ENCODE data around the gene GCH1.
"Not testable (repeated sequence)": the region's sequence is repeated elsewhere in the genome, so short reads cannot be mapped to it uniquely, and the experiment has no call there.

GCH1 gene, protein sequence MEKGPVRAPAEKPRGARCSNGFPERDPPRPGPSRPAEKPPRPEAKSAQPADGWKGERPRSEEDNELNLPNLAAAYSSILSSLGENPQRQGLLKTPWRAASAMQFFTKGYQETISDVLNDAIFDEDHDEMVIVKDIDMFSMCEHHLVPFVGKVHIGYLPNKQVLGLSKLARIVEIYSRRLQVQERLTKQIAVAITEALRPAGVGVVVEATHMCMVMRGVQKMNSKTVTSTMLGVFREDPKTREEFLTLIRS

GRCh38 chr14:54902521-54903420 is at the start of gene GCH1:
Gene GCH1, minus strand, starts transcription at chr14:54902826. Its CDS starts 163 bp downstream, at chr14:54902663.
- peak; percentile 70 to 76 for DNase-seq

- DNase-seq: no peak
These were observed 44.6 kb upstream of the GCH1 start for GRCh38 chr14:54947230-54947629.

DNA sequence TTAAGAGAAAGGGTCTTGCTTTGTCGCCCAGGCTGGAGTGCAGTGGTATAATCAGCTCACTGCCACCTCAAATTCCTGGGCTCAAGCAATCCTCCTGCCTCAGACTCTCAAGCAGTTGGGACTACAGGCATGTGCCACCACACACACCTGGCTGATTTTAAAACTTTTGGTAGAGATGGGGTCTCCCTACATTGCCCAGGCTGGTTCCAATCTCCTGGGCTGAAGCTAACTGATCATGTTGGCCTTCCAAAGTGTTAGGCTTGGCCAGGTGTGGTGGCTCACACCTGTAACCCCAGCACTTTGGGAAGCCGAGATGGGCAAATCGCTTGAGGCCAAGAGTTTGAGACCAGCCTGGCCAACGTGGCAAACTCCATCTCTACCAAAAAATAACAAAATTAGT is 43.9 kb upstream of the GCH1 start:
- no peak for DNase-seq

GRCh38 chr14:54944737-54945391 is 42.2 kb upstream of the GCH1 start:
- no peak for DNase-seq

DNA sequence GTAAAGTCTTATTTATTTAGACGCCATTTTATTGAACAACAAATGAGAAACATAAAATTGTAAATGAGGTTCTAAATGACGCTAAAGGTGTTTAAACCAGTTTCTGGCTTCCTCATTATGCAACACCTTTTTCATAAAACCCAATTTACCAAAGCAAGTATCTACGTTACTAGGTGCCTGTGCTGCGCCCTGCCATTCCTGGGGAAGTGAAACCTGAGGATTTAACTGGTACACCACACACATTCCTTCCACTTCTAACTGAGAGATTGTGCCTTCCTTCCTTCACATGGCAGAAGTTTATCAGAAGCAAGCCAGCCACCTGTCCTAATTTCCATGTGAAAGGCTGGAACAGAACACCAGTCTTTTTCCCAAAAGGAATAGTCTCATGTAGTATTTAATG is 40.3 kb upstream of the GCH1 start:
- DNase-seq: no peak

GRCh38 chr14:54936816-54937215 is 34.2 kb upstream of the GCH1 start:
- DNase-seq: no peak

- DNase-seq: no peak
These were observed 33.3 kb upstream of the GCH1 start for GRCh38 chr14:54935958-54936357.

DNA sequence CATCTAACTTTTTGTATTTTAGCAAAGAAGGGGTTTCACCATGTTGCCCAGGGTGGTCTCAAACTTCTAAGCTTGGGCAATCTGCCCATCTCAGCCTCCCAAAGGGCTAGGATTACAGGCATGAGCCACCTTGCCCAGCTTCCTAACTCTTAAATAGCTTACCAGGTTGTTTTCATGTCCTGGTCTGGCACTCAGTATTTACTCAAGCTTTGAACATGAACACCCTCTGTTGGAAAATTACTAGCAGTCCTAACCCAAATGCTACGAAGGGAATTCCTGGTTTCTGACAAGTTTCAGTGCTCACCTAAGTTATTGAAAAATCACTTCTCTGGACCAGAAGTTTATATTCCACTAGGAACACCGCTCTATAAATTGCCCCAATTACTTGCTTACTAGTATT is 32.5 kb upstream of the GCH1 start:
- DNase-seq: no peak

DNA sequence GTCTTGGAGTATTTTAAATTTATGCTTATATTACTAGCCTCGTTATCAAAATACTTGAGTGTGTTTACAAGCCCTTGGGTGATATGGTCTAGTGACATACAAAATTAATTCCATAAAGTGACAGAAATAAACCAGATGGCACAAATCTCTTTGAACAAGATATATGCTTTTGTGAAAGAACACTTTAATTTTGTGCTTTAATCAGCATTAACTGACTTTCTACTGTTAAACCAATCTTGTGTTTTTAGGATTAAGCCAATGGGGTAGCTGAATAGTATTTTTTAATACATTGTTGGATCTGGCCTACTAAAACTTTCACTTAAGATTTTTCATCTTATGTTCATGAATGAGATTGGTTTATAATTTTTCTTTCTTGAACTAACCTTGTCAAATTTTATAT is 30.4 kb upstream of the GCH1 start:
- DNase-seq: no peak

DNA sequence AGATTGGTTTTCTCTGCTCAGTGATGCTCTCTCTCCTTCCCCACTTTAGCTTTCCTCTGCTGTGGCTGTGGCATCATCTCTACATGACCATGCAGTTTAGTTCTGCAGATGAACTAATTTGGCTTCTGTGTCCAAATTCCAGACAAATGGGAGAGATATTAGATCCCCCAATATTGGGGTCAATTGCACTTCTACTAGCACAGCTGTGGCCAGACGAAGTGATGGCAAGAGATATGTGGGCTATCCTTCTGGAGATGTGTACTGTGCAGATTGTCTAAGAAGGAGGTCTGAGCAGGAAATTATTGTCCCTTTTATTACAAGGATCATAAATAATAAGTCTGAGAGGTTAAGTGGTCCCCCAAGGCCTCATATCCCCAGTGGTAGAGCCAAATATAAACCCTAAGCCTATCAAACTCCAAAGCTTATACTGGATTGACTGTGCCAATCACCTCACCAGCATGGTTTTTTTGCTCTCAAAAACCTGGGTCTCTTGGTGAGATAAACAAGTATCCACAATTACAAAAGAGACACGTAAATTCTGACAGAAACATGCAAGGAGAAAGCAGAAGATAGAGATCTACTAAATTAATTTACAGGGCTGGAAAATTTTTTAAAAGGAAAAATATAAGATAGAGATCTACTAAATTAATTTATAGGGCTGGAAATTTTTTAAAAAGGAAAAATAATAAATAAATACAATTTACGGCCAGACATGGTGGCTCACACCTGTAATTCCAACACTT is 29.1 kb upstream of the GCH1 start:
- no peak for DNase-seq

GRCh38 chr14:54931101-54931500 is 28.5 kb upstream of the GCH1 start:
- no peak for DNase-seq

DNA sequence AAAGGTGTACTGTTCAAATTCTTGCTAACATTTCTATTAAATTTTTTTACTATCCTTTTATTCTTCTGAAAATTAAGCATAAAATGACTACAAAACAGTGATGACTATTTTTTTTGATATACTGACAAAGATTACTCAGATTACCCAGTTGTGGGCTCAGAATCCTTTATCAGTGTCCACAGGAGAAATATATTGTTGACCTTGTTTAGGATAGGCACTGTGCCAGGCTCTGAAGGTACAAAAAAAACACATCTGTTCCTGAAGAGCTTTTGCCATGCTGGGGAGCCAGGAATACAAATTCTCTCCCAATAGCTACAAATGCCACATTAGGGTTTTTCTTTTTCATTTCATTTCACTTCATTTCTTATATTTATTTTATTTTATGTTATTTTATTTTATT is 26.9 kb upstream of the GCH1 start:
- DNase-seq: no peak

DNA sequence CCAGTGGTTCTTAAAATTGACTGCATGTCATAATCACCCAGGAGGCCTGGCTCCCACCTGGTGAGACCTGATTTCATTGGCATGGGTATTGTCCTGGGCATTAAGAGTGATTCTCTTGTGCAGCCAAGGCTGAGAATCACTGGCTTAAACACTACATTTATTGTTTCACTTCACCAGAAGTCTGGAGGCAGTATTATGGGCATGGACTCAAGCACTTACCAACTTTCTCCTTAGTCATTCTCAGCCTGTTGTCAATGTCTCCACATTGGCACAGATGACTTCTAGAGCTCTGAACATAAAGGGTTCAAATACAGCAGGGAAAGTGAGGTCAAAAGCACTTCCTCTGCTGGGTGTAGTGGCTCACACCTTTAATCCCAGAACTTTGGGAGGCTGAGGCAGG is 25.6 kb upstream of the GCH1 start:
- no peak for DNase-seq

- DNase-seq: no peak
These were observed 24.9 kb upstream of the GCH1 start for GRCh38 chr14:54927551-54927950.

DNA sequence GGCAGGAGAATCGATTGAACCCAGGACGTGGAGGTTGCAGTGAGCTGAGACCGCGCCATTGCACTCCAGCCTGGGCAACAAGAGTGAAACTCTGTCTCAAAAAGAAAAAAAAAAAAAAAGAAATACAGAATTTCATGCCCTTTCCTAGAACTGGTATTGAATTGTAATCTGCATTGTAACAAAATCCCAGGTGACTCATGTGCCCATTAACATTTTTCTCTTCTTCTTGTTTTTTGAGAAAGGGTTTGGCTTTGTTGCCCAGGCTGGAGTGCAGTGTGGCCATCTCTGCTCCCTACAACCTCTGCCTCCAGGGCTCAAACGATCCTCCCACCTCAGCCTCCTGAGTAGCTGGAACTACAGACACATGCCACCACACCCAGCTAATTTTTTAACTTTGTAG is 23.9 kb upstream of the GCH1 start:
- DNase-seq: not testable (repeated sequence)

- DNase-seq: no peak
These were observed 20.0 kb upstream of the GCH1 start for GRCh38 chr14:54922598-54922997.

- no peak for DNase-seq
These were observed 17.4 kb upstream of the GCH1 start for GRCh38 chr14:54920052-54920451.

DNA sequence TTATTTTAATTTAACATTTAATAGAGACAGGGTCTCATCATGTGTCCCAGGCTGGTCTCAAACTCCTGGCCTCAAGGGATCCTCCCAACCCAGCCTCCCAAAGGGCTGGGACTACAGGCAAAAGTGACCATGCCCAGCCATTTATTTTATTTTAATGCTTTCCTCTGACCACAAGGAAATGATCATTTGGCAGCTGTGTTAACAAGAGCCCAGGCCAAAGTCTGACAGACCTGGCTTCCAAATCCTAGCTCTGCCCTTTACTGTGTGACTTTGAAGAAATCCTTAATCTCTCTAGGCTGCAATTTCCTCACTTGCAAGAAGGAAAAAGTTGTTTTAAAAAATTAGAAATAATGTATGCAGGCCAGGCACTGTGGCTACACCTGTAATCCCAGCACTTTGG is 16.7 kb upstream of the GCH1 start:
- DNase-seq: no peak

GRCh38 chr14:54918427-54918826 is 15.8 kb upstream of the GCH1 start:
- no peak for DNase-seq

DNA sequence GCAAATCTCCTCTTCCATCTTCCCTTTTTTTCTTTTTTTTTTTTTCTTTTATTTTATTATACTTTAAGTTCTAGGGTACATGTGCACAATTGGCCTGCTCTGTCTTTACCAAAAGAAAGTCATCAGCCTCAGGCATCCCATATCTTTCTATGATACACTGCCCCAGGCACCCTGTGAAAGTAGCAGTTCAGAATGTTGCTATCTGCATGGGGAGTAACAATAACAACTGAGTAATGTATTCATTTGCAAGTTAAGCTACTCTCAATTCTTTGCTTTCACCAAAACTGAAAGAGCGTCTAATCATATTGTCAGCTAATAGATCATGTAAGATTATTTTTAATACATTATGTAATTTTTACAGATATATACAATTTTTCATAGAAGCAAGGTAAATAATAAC is 13.5 kb upstream of the GCH1 start:
- DNase-seq: no peak

DNA sequence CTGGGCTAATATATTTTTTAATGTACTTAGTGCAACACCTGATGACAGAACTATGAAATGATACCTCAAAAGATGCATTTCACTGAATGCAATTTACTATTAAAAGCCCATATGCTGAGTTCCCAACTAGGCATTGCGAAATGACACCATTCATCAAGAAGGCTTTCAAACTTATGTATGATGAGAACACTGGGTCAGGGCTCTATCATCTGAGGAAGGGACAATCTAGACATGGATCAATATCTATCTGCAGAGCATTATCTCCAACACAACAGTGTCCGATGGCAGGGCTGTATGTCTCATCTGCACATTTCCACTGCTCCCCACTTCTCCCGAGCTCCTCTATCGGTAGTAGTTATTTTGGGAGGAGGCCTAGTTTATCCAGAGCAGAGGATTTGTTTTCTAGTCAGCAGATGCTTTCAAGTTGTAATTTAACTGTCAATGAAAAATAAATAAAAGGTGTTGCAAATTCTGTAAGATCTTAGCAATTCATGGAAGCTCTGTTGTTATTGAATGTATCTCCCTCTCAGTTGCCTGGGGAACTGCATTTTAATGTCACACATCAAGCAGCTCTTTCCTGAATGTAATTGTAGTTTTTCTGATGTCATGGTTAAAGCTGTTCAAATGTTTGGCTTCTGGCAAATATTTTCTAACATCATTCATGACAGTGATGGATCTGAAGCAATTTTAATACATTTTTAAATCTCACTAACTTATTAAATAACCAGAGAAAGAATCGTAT is 7.4 kb upstream of the GCH1 start:
- DNase-seq: no peak

DNA sequence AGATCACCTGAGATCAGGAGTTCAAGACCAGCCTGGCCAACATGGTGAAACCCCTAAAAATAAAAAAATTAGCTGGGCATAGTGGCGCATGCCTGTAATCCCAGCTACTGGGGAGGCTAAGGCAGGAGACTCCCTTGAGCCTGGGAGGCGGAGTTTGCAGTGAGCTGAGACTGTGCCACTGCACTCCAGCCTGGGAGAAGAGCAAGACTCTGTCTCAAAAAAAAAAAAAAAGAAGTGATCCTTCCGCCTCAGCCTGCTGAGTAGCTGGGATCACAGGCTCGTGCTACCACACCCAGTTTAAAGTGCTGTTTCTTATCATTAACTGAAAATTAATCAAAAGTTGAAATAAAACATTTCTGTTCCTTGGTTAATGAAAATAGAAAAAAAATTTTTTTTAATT is 6.3 kb upstream of the GCH1 start:
- DNase-seq: not testable (repeated sequence)
